Measurements from ENCODE around the gene GAS6. TPM values are rescaled to one million over a fixed set of nuclear protein-coding genes. Genes with fewer than 3 reads are reported as not detected.

The GAS6 gene
- total and polyA plus RNA-seq, 9 donors, result 35.7 to 53.9 (median 42.6) TPM

DNA sequence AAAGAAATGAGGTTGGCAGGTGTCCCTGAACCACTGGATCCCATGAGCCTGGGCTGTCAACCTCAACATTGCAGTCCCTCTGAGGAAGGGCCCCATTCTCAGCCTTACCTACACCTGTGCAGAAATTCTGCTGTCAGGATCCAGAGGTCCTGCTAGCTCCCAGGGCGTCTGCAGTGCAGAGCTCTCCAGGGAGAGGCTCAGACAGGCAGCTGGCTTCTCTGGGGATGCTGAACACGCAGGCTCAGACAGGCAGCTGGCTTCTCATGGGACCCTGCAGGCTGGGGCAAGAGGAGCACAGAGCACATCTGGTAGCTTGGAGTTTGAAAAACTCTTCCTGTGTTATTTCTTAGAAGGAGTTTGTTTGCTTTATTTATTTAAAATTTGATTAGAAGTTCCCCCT lies 53.9 kb downstream of the GAS6 start:
- H3K4me1 ChIP-seq (ENCODE audit: control insufficient read depth, insufficient read depth, low read length), result no peaks in the 10 kb centered on the region
- H3K4me3 ChIP-seq (ENCODE audit: low read length), result no peak overlapping the region
- H3K36me3 ChIP-seq (ENCODE audit: control insufficient read depth, insufficient read depth, low read length), result no peaks in the 10 kb centered on the region
- peaks cover 26% of the 10 kb centered on the region for H3K9me3 ChIP-seq (replicated peaks; ENCODE audit: control insufficient read depth, low read depth, low read length)
- no peaks in the 10 kb centered on the region for H3K27me3 ChIP-seq (ENCODE audit: control insufficient read depth, insufficient read depth, low read length)
- DNase-seq, result no peak
- no peak overlapping the region for H3K27ac ChIP-seq (ENCODE audit: low read length)
- WGBS (ENCODE audit: insufficient coverage), result 38% methylated on average over 2 of the region's 2 CpGs

DNA sequence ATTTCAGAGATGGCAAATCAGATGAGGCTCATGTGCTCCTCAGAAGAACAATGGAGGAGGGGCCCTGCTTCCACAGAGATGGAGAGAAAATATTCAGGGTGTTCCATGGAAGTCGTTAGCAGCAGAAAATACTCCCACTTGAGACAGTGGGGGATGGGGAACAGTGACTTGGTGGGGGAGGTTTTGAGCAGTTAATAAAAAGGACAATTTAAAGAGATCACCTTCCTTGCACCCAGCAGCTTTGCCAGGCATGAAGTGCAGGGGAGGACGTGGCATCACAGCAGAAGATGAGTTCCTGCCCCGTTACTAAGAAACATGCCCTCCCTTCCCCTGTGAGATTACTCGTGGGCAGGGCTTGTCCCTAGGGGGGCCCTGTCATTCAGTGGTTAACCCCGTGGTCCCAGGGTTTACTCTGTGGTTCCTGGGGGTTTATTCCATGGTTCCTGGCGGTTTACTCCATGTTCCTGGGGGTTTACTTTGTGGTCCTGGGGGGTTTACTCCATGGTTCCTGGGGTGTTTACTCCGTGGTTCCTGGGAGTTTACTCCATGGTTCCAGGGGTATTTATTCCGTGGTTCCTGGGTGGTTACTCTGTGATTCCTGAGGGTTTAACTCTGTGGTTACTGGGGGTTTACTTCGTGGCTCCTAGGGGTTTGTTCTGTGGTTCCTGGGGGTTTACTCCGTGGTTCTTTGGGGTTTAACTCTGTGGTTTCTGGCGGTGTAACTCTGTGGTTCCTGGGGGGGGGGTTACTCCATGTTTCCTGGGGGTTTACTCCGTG lies 55.6 kb downstream of the GAS6 start:
- no peaks in the 10 kb centered on the region for H3K4me1 ChIP-seq (ENCODE audit: control insufficient read depth, insufficient read depth, low read length)
- no peak for DNase-seq
- no peak overlapping the region for H3K27ac ChIP-seq (ENCODE audit: low read length)
- 86% methylated on average over 5 of the region's 12 CpGs for WGBS (ENCODE audit: insufficient coverage)
- no peaks in the 10 kb centered on the region for H3K27me3 ChIP-seq (ENCODE audit: control insufficient read depth, insufficient read depth, low read length)
- no peaks in the 10 kb centered on the region for H3K36me3 ChIP-seq (ENCODE audit: control insufficient read depth, insufficient read depth, low read length)
- H3K9me3 ChIP-seq (replicated peaks; ENCODE audit: control insufficient read depth, low read depth, low read length), result peaks cover 26% of the 10 kb centered on the region
- H3K4me3 ChIP-seq (ENCODE audit: low read length), result no peak overlapping the region

DNA sequence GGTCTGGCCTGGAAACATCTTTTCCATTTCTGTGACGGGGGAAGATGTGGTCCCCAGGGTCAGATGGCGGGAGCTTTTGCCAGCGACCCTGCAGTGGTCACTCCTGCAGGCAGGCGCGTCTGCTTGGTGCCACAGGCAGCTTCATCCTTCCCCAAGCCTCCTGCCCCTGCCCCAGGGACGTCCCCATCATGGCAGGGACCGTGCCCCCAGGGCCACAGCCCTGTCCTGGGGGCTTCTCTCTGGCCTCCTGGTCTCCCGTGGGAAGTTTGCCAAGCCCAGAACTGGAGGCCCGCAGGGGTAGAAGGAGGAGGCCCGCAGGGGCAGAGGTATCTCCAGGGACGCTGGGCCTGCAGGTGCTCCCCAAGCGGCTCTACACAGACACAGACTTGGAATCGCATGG lies 57.4 kb downstream of the GAS6 start:
- no peak for DNase-seq
- Histone ChIP-seq H3K27me3 (ENCODE audit: control insufficient read depth, insufficient read depth, low read length) (peaks cover 2% of the 10 kb centered on the region), H3K36me3 (ENCODE audit: control insufficient read depth, insufficient read depth, low read length) (no peaks in the 10 kb centered on the region), H3K4me3 (ENCODE audit: low read length) (no peak overlapping the region), H3K4me1 (ENCODE audit: control insufficient read depth, insufficient read depth, low read length) (peaks cover 15% of the 10 kb centered on the region), H3K9me3 (replicated peaks; ENCODE audit: control insufficient read depth, low read depth, low read length) (peaks cover 26% of the 10 kb centered on the region), H3K27ac (ENCODE audit: low read length) (no peak overlapping the region)
- WGBS (ENCODE audit: insufficient coverage), result 92% methylated on average over 12 of the region's 13 CpGs

- H3K27me3 ChIP-seq (ENCODE audit: control insufficient read depth, insufficient read depth, low read length), result peaks cover 2% of the 10 kb centered on the region
- WGBS (ENCODE audit: insufficient coverage), result 94% methylated on average over 10 of the region's 11 CpGs
Measured at GRCh38 chr13:113806104-113806471, 57.8 kb downstream of the GAS6 start.

DNA sequence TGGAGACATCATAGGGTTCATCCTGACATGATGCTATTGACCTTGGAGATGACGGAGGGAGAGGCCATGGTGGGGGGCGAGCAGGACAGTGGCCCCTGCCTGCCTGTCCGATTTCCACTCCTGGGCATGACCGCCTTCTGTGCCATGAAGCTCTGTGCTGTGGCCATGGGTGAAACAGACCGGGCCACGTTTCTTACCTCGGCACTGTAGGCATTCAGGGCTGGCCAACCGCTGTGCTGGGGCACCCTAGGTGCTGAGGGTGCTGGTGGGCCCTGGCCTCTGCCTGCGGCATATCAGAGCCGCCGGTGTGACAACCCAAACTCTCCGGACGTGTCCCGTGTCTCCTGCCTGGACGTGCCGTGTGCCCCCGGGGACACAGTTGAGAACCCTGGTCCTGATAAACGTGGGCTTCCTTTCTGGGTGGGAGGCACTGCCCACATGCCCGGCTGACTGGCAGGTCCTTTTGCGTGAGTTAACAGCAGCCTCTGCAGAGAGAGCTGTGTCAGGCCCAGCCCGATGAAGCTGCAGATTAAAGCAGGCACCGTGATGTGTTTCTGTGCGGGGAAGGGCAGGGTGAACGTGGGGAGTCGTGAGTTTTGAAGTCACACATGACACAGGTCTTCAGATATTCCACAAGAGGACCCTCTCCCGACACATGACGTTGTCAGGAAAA lies 58.3 kb downstream of the GAS6 start:
- peaks cover 2% of the 10 kb centered on the region for H3K27me3 ChIP-seq (ENCODE audit: control insufficient read depth, insufficient read depth, low read length)
- no peak overlapping the region for H3K27ac ChIP-seq (ENCODE audit: low read length)
- WGBS (ENCODE audit: insufficient coverage), result 93% methylated on average over 27 of the region's 27 CpGs
- H3K9me3 ChIP-seq (replicated peaks; ENCODE audit: control insufficient read depth, low read depth, low read length), result peaks cover 26% of the 10 kb centered on the region
- peaks cover 19% of the 10 kb centered on the region for H3K4me1 ChIP-seq (ENCODE audit: control insufficient read depth, insufficient read depth, low read length)
- H3K36me3 ChIP-seq (ENCODE audit: control insufficient read depth, insufficient read depth, low read length), result no peaks in the 10 kb centered on the region
- no peak for DNase-seq
- H3K4me3 ChIP-seq (ENCODE audit: low read length), result no peak overlapping the region

More at GRCh38 chr13:113806104-113806471, 57.8 kb downstream of the GAS6 start:
- no peak for DNase-seq
- Histone ChIP-seq H3K27ac (ENCODE audit: low read length) (no peak overlapping the region), H3K9me3 (replicated peaks; ENCODE audit: control insufficient read depth, low read depth, low read length) (peaks cover 26% of the 10 kb centered on the region), H3K4me1 (ENCODE audit: control insufficient read depth, insufficient read depth, low read length) (peaks cover 16% of the 10 kb centered on the region), H3K36me3 (ENCODE audit: control insufficient read depth, insufficient read depth, low read length) (no peaks in the 10 kb centered on the region), H3K4me3 (ENCODE audit: low read length) (no peak overlapping the region)

GRCh38 chr13:113804703-113805430 lies 59.0 kb downstream of the GAS6 start:
- H3K36me3 ChIP-seq (ENCODE audit: control insufficient read depth, insufficient read depth, low read length), result no peaks in the 10 kb centered on the region
- peaks cover 24% of the 10 kb centered on the region for H3K9me3 ChIP-seq (replicated peaks; ENCODE audit: control insufficient read depth, low read depth, low read length)
- H3K4me3 ChIP-seq (ENCODE audit: low read length), result no peak overlapping the region
- WGBS (ENCODE audit: insufficient coverage), result 92% methylated on average over 34 of the region's 39 CpGs
- H3K27ac ChIP-seq (ENCODE audit: low read length), result no peak overlapping the region
- H3K4me1 ChIP-seq (ENCODE audit: control insufficient read depth, insufficient read depth, low read length), result peaks cover 26% of the 10 kb centered on the region
- H3K27me3 ChIP-seq (ENCODE audit: control insufficient read depth, insufficient read depth, low read length), result peaks cover 2% of the 10 kb centered on the region
- DNase-seq, result no peak

DNA sequence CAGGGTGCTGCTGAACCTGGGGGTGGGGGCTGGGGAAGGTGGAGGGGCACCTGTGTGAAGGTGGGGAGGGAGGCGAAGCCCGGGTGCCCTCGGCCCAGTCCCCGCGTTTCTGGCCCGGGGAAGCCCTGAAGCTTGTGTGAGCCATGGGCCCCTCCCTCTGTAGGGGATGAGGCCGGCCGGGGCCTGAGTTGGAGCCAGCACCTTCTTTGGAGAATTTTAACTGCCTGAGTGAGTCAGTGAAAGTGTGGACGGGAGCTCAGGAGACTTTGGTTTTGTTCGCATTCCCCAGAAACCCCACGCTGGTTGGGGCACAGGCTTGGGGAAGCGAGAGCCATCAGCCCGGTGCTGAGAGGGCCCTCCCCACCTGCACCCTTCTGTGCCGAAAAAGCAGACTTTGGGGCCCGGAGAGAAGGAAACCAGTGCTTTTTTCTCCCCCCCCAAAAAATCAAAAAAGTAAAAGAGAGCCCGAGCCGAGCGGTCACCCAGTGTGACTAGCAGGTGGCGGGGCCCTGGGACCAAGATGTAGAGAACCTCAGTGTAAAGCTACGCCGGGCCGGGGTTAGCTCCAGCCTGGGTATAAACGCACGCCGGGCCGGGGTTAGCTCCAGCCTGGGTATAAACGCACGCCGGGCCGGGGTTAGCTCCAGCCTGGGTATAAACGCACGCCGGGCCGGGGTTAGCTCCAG lies 59.7 kb downstream of the GAS6 start:
- DNase-seq, result no peak
- H3K9me3 ChIP-seq (replicated peaks; ENCODE audit: control insufficient read depth, low read depth, low read length), result peaks cover 20% of the 10 kb centered on the region
- no peaks in the 10 kb centered on the region for H3K36me3 ChIP-seq (ENCODE audit: control insufficient read depth, insufficient read depth, low read length)
- peaks cover 33% of the 10 kb centered on the region for H3K4me1 ChIP-seq (ENCODE audit: control insufficient read depth, insufficient read depth, low read length)
- H3K4me3 ChIP-seq (ENCODE audit: low read length), result no peak overlapping the region
- H3K27ac ChIP-seq (ENCODE audit: low read length), result no peak overlapping the region
- WGBS (ENCODE audit: insufficient coverage), result 70% methylated on average over 19 of the region's 34 CpGs
- peaks cover 2% of the 10 kb centered on the region for H3K27me3 ChIP-seq (ENCODE audit: control insufficient read depth, insufficient read depth, low read length)

DNA sequence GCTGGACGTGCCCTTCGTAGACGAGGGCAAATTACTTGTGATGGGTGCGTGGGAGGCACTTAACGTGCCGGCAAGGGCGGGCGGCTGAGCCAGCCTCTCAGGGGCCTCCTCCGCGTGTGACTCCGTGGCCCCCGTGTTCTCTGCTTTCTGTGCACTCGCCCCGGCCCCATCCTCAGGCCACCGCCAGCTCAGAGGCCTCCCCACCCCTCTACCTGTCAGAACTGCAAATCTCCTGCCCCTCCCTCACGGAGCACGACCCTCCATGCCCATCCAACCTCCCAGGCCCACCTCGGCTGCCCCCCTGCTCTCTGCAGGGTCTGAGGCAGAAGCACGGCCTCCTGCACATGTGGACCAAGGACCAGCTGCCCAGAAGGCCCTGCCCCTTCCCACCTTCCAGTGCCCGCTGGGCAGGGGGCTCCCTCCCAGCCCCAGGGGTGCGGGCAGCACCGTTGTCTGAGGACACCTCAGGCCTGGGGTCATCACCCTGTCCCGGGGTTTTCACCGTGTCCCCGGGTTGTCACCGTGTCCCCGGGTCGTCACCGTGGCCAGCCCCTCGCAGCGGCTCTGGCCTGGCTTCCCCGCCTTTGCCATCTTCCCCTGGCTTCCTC lies 60.4 kb downstream of the GAS6 start:
- WGBS (ENCODE audit: insufficient coverage), result 77% methylated on average over 29 of the region's 32 CpGs
- Histone ChIP-seq H3K36me3 (ENCODE audit: control insufficient read depth, insufficient read depth, low read length) (no peaks in the 10 kb centered on the region), H3K4me1 (ENCODE audit: control insufficient read depth, insufficient read depth, low read length) (peaks cover 35% of the 10 kb centered on the region), H3K9me3 (replicated peaks; ENCODE audit: control insufficient read depth, low read depth, low read length) (peaks cover 15% of the 10 kb centered on the region), H3K27ac (ENCODE audit: low read length) (no peak overlapping the region), H3K4me3 (ENCODE audit: low read length) (no peak overlapping the region), H3K27me3 (ENCODE audit: control insufficient read depth, insufficient read depth, low read length) (peaks cover 2% of the 10 kb centered on the region)
- DNase-seq, result no peak

DNA sequence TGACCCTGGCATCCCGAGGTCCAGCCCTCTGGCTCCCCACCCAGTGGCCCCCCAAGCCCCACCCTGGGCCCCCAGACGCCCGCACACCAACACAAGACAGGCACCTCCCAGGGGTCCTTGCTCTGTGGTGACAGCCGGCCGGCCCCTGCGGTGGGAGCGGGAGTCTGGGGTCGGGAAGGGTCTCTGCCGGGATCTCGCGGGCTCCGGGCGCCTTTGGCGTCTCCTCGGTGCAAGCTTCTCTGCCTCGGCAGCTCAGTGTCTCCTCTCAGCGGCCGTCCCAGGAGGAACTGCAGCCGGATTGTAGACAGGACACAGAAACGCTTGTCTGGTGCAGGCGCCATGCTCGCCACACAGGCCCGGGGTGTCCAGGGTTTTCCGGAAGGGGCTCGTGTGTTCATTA lies 61.1 kb downstream of the GAS6 start:
- peaks cover 35% of the 10 kb centered on the region for H3K4me1 ChIP-seq (ENCODE audit: control insufficient read depth, insufficient read depth, low read length)
- H3K9me3 ChIP-seq (replicated peaks; ENCODE audit: control insufficient read depth, low read depth, low read length), result peaks cover 8% of the 10 kb centered on the region
- H3K36me3 ChIP-seq (ENCODE audit: control insufficient read depth, insufficient read depth, low read length), result no peaks in the 10 kb centered on the region
- DNase-seq, result no peak
- peak overlapping the region; percentile 20 for H3K27ac ChIP-seq (ENCODE audit: low read length)
- 45% methylated on average over 25 of the region's 25 CpGs for WGBS (ENCODE audit: insufficient coverage)
- H3K27me3 ChIP-seq (ENCODE audit: control insufficient read depth, insufficient read depth, low read length), result peaks cover 2% of the 10 kb centered on the region
- H3K4me3 ChIP-seq (ENCODE audit: low read length), result no peak overlapping the region

Measured in muscle of leg (tissue), 11 donors.